GM23248 (cell line): ENCODE data around the gene SMIM24. TPM values are rescaled to one million over a fixed set of nuclear protein-coding genes. Genes with fewer than 3 reads are reported as not detected.

Source experiments
- DNase-seq: peaks from one replicate; pipeline ENCODE4 v3.0.0-alpha.2; 2015
- H2AFZ ChIP-seq: fragments of 200-600 bp; sonication (generic); 2 replicates; pipeline ENCODE4 v1.6.1; 2016; ENCODE audit warnings: antibody characterized with exemption
- H3F3A ChIP-seq: fragments of 200-600 bp; sonication (generic); 2 replicates; pipeline ENCODE4 v1.6.1; 2016; ENCODE audit warnings: mild to moderate bottlenecking, antibody characterized with exemption, mixed run types; ENCODE audit not compliant: insufficient read depth
- H3K27ac ChIP-seq: fragments of 200-600 bp; sonication (generic); 2 replicates; pipeline ENCODE4 v1.5.1; 2016; ENCODE audit warnings: mild to moderate bottlenecking
- H3K27me3 ChIP-seq: fragments of 200-600 bp; sonication (generic); replicated peaks from 2 replicates; pipeline ENCODE4 v1.6.1; 2016; ENCODE audit warnings: mild to moderate bottlenecking; ENCODE audit not compliant: insufficient read depth
- H3K36me3 ChIP-seq: fragments of 200-600 bp; sonication (generic); 2 replicates; pipeline ENCODE4 v1.6.1; 2016; ENCODE audit warnings: low read depth, mild to moderate bottlenecking
- H3K4me1 ChIP-seq: fragments of 200-600 bp; sonication (generic); 2 replicates; pipeline ENCODE4 v1.6.1; 2016; ENCODE audit warnings: mild to moderate bottlenecking; ENCODE audit not compliant: insufficient read depth
- H3K4me2 ChIP-seq: fragments of 200-600 bp; sonication (generic); one replicate; pipeline ENCODE4 v1.6.1; 2016; ENCODE audit warnings: mild to moderate bottlenecking; ENCODE audit not compliant: unreplicated experiment
- H3K4me3 ChIP-seq: fragments of 200-600 bp; sonication (generic); 2 replicates; pipeline ENCODE4 v1.5.1; 2016; ENCODE audit warnings: mild to moderate bottlenecking
- H3K79me2 ChIP-seq: fragments of 200-600 bp; sonication (generic); 2 replicates; pipeline ENCODE4 v1.6.1; 2016; ENCODE audit warnings: mild to moderate bottlenecking; ENCODE audit not compliant: insufficient read depth
- H3K9ac ChIP-seq: fragments of 200-600 bp; sonication (generic); 2 replicates; pipeline ENCODE4 v1.6.1; 2016; ENCODE audit warnings: mild to moderate bottlenecking
- H3K9me2 ChIP-seq: fragments of 200-600 bp; sonication (generic); 2 replicates; pipeline ENCODE4 v1.6.1; 2016; ENCODE audit warnings: mixed run types, mild to moderate bottlenecking, moderate library complexity; ENCODE audit not compliant: insufficient read depth
- H3K9me3 ChIP-seq: fragments of 200-600 bp; sonication (generic); one replicate; pipeline ENCODE4 v1.6.1; 2017; ENCODE audit warnings: low read depth
- H4K20me1 ChIP-seq: fragments of 200-600 bp; sonication (generic); 2 replicates; pipeline ENCODE4 v1.6.0; 2016; ENCODE audit not compliant: insufficient read depth
- EZH2 ChIP-seq: fragments of 200-600 bp; sonication (generic); IDR thresholded peaks from 2 replicates; pipeline ENCODE4 v1.6.1; 2018; ENCODE audit warnings: antibody characterized with exemption, mild to moderate bottlenecking; ENCODE audit not compliant: insufficient read depth, poor library complexity, severe bottlenecking
- EZH2phosphoT487 ChIP-seq: fragments of 200-600 bp; sonication (generic); IDR thresholded peaks from 2 replicates; pipeline ENCODE4 v1.6.1; 2018; ENCODE audit warnings: antibody characterized with exemption, moderate library complexity, mild to moderate bottlenecking, low read depth; ENCODE audit not compliant: insufficient read depth
- WGBS, 2 experiments: methylation state at CpG; one replicate each; pipeline ENCODE4 v1.1.6; 2015 to 2017; ENCODE audit warnings: low lambda C conversion rate in 2 of 2, low coverage in 1 of 2; ENCODE audit errors: missing lambda C conversion rate in 2 of 2; 5-methylcytosine and 5-hydroxymethylcytosine counted together
- in situ Hi-C: fragments of 300-500 bp; cut with MboI; formaldehyde crosslinking; loops from 2 replicates; pipeline ENCODE4 v1.15.0; 2020
- polyA plus RNA-seq: library from polyadenylated mRNA; unstranded; fragments of >200 nt; fragmentation: Nextera tagmentation; extraction: Ambion mirVana; gene quantifications from 2 replicates; pipeline ENCODE4 v1.2.1, GENCODE V29; 2016
- total RNA-seq: library from RNA; depleted of rRNA; stranded (reverse); fragments of >200 nt; shearing (Covaris generic); gene quantifications from 2 replicates; pipeline ENCODE4 v1.2.3, GENCODE V29; 2014

SMIM24 gene
- total and polyA plus RNA-seq, 2 experiments from 2014 or later, result not detected

DNA sequence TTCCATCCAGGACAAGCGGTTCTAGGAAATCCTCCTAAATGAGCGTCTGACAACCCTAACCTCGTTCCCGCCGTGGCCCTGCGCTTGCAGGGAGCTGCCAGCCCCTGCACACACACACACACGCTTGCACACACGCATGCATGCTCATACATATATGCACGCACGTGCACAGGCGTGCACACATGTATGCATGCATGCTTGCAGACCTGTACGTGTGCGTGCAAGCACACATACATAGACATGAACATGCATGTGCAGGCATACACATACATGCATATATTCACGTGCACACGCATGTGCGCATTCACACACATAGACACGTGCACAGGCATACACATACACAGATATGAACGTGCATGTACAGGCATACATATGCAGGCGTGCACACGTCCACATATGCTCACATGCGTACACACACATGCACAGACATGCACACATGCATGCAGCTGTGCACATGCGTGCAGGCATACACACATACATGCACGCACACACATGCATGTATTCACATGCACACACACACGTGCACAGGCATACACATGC, 35.6 kb downstream of the SMIM24 start:
- no peaks in the 10 kb centered on the region for H3K9me3 ChIP-seq
- in situ Hi-C loops, result no loop called here
- H3K4me3 ChIP-seq, result no peak overlapping the region
- no peaks in the 10 kb centered on the region for H4K20me1 ChIP-seq
- H3K36me3 ChIP-seq, result peaks cover 22% of the 10 kb centered on the region; the same call in 1 of the 2 replicates
- no peaks in the 10 kb centered on the region for H3K27me3 ChIP-seq
- 79 to 82% methylated on average over 24 of the region's 24 CpGs for WGBS, 2 experiments
- TF ChIP-seq EZH2 (no peak), EZH2phosphoT487 (no peak)
- H3K9ac ChIP-seq, result no peak overlapping the region
- no peak for DNase-seq
- no peak overlapping the region for H2AFZ ChIP-seq
- peaks cover 93% of the 10 kb centered on the region for H3K79me2 ChIP-seq
- H3K27ac ChIP-seq, result no peak overlapping the region
- H3K4me2 ChIP-seq, result no peak overlapping the region
- H3F3A ChIP-seq, result peaks cover 1% of the 10 kb centered on the region; the same call in 1 of the 2 replicates
- H3K4me1 ChIP-seq, result no peaks in the 10 kb centered on the region
- H3K9me2 ChIP-seq, result no peaks in the 10 kb centered on the region

DNA sequence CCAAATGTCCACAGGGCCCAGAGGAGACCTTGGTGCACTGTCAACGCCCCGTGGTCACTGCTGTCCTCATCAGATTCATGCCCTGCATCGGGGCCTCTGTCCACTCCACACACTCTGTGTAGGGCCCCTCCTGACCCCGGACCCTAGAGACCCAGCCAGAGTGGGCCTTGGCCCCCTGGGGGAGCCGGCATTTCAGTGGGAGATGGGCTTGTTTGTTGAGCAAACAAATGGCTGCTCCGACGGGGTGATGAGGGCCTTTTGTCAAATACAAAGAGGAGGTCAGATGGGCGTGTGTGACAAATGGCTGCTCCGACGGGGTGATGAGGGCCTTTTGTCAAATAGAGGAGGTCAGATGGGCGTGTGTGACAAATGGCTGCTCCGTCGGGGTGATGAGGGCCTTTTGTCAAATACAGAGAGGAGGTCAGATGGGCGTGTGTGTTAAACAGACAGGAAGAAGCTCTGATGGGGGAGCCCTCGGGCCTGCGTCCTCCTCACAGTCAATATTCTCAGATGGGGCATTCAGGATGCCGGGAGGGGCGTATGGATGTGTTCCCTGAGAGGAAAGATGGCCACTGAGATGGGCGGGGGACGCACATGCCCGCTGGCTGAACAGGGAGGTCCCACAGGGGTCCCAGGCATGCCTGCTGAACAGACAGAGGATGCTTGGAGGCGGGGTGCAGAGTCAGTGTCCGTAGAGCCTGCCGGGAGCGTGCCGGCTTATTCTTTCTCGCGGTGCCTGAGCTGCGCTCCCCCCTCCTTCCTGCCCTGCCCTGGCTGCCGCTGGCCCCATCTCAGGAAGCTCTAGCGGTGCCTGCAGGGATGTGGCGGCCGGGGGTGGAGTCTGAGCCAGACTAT, 36.3 kb downstream of the SMIM24 start:
- Histone ChIP-seq H3K36me3 (peaks cover 20% of the 10 kb centered on the region; the same call in 1 of the 2 replicates), H3K9me2 (no peaks in the 10 kb centered on the region), H3K4me3 (no peak overlapping the region), H3K79me2 (peaks cover 95% of the 10 kb centered on the region), H3K4me2 (no peak overlapping the region), H3K9me3 (no peaks in the 10 kb centered on the region), H4K20me1 (no peaks in the 10 kb centered on the region), H3K27me3 (no peaks in the 10 kb centered on the region), H3F3A (no peaks in the 10 kb centered on the region), H2AFZ (no peak overlapping the region), H3K27ac (no peak overlapping the region), H3K9ac (no peak overlapping the region), H3K4me1 (no peaks in the 10 kb centered on the region)
- peak; percentile 33 for DNase-seq
- TF ChIP-seq EZH2phosphoT487 (no peak), EZH2 (no peak)
- in situ Hi-C loops, result no loop called here
- WGBS, 2 experiments, result 49 to 52% methylated on average over 31 to 33 of the region's 33 CpGs

DNA sequence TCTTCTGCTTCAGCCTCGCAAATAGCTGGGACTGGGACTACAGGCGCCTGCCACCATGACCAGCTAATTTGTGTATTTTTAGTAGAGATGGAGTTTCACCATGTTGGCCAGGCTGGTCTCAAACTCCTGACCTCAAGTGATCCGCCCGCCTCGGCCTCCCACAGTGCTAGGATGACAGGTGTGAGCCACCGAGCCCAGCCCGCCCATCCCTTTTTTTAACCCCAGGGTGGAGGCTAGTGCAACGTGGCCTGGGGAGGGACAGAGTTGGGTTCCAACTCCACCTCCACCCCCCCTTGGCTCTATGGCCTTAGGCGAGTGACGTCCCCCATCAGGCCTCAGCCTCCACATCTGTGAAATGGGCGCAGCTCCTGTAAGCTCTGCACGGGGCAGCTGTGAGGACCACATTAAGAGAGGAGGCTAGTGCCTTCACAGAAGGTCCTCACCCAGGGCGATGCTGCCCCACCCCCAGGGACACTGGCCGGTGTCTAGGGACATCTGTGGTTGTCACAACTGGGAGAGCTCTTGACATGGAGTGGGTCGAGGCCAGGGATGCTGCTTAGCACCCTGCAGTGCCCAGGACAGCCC, 37.7 kb downstream of the SMIM24 start:
- in situ Hi-C loops, result no loop called here
- Histone ChIP-seq H3K4me1 (no peaks in the 10 kb centered on the region), H3K4me3 (no peak overlapping the region), H3F3A (no peaks in the 10 kb centered on the region), H4K20me1 (no peaks in the 10 kb centered on the region), H3K4me2 (no peak overlapping the region), H3K27me3 (no peaks in the 10 kb centered on the region), H3K9me2 (no peaks in the 10 kb centered on the region), H3K36me3 (peaks cover 21% of the 10 kb centered on the region), H2AFZ (no peak overlapping the region), H3K9me3 (no peaks in the 10 kb centered on the region), H3K79me2 (peaks cover 92% of the 10 kb centered on the region), H3K27ac (no peak overlapping the region), H3K9ac (no peak overlapping the region)
- TF ChIP-seq EZH2phosphoT487 (no peak), EZH2 (no peak)
- 86 to 92% methylated on average over 13 to 15 of the region's 15 CpGs for WGBS, 2 experiments
- no peak for DNase-seq

DNA sequence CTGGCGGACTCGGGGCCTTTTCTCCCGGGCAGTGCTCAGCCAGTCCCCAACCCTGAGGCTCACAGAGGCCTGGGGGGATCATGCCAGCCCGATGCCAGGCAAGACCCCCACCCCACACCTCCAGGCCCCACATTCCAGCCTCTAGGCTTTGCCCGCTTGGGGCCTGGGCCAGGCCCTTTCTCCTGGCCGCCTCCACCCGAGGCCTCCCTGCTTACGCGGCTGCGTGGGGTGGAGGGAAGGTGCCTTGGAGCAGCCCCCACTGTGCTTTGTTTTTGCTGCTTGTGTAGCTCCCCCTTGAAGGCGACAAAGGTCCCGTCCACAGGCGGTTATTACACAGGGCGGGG, 38.4 kb downstream of the SMIM24 start:
- in situ Hi-C loops, result no loop called here
- WGBS, 2 experiments, result 77 to 79% methylated on average over 11 to 14 of the region's 14 CpGs
- Histone ChIP-seq H3K4me3 (no peak overlapping the region), H2AFZ (no peak overlapping the region), H3K27ac (no peak overlapping the region), H3K36me3 (peaks cover 21% of the 10 kb centered on the region), H3F3A (0 out of 2 replicates have a peak, but pooled peaks cover under 1% of the 10 kb centered on the region), H3K27me3 (no peaks in the 10 kb centered on the region), H3K4me1 (no peaks in the 10 kb centered on the region), H3K4me2 (no peak overlapping the region), H4K20me1 (no peaks in the 10 kb centered on the region), H3K9me3 (no peaks in the 10 kb centered on the region), H3K79me2 (peaks cover 88% of the 10 kb centered on the region), H3K9me2 (no peaks in the 10 kb centered on the region), H3K9ac (no peak overlapping the region)
- DNase-seq, result no peak
- TF ChIP-seq EZH2phosphoT487 (no peak), EZH2 (no peak)
